UCSD-AML1 (cell line): ENCODE data around the gene TYROBP.
"Not testable (repeated sequence)": the region's sequence is repeated elsewhere in the genome, so short reads cannot be mapped to it uniquely, and the experiment has no call there.

Experiments used
- DNase-seq: peaks from one replicate; lab custom pipeline; 2025; ENCODE audit not compliant: unreplicated experiment; lab: John Stamatoyannopoulos, UW

The TYROBP gene

DNA sequence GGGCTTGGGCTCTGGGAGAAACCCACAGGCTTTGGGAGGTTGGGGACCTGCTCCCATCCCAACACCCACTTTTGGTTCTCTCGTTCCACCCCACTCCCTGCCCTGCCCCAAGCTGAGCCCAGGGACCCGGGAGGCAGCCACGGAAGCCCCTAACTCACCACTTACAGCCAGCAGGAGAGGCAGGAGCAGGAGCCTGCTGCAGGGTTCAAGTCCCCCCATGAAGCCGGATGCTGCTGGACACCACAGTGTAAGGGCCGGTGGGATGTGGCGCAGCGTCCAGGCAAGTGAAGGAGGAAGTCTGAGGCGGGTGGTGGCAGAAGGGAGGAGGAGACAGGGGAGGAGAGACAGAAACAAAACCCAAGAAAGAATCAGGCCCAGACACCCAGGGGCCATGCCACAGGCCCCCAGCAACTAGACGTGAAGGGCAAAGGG lies at the start of gene TYROBP:
Gene TYROBP, minus strand, starts transcription at position 286 of the 432 bp plus-strand sequence. Its CDS starts 67 bp downstream, at position 219.
- DNase-seq: peak; percentile 67

GRCh38 chr19:35957411-35957810 lies 49.3 kb upstream of the TYROBP start:
- not testable (repeated sequence) for DNase-seq

GRCh38 chr19:35955881-35956634 lies 48.0 kb upstream of the TYROBP start:
- no peak for DNase-seq

DNA sequence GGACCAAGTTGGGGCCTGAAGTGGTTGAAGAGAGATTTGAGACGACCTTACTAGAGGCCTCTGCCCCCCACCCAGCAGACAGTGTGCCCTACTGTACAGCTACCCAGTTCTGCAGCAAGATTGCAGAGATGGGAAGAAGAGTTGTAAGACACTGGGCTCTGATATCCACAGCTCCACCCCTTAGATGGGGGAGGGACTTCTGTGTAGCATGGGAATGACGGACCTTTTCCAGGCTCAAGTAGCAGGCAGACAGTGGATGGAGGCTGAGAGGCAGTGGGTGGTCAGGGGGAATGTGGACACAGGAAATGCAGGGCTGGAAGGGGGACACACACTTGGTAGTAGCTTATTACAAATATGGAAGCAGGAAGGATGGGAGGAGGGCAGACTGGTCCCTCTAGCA lies 41.0 kb upstream of the TYROBP start:
- DNase-seq: no peak

DNA sequence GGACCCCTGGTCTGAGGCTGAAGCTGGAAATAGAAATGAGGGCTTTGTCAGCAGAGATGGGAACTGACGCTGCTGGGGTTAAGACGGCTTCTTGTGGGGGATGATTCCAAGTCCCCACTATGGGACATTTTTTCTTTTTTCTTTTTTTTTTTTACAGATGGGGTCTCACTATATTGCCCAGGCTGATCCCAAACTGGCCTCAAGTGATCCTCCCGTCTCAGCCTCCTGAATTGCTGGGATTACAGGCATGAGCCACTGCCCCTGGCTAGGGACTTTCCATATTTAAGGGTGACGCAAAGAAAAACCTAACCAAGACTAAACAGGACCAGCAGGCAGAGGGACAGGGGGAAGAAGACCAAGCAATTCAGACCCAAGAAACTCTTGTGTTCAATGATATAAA lies 38.1 kb upstream of the TYROBP start:
- DNase-seq: no peak

- no peak for DNase-seq
These were observed 37.2 kb upstream of the TYROBP start for GRCh38 chr19:35945121-35945790.

- no peak for DNase-seq
These were observed 36.5 kb upstream of the TYROBP start for GRCh38 chr19:35944556-35944955.

GRCh38 chr19:35943321-35944301 lies 35.5 kb upstream of the TYROBP start:
- no peak for DNase-seq

GRCh38 chr19:35942235-35942634 lies 34.1 kb upstream of the TYROBP start:
- DNase-seq: no peak

- DNase-seq: no peak
These were observed 32.7 kb upstream of the TYROBP start for GRCh38 chr19:35940839-35941238.

DNA sequence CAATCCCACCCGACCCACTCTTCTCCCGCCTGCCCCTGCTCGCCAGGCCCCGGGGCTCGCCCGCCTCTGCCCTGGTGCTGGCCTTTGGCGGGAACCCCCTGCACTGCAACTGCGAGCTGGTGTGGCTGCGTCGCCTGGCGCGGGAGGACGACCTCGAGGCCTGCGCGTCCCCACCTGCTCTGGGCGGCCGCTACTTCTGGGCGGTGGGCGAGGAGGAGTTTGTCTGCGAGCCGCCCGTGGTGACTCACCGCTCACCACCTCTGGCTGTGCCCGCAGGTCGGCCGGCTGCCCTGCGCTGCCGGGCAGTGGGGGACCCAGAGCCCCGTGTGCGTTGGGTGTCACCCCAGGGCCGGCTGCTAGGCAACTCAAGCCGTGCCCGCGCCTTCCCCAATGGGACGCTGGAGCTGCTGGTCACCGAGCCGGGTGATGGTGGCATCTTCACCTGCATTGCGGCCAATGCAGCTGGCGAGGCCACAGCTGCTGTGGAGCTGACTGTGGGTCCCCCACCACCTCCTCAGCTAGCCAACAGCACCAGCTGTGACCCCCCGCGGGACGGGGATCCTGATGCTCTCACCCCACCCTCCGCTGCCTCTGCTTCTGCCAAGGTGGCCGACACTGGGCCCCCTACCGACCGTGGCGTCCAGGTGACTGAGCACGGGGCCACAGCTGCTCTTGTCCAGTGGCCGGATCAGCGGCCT lies 32.1 kb upstream of the TYROBP start:
- DNase-seq: no peak

DNA sequence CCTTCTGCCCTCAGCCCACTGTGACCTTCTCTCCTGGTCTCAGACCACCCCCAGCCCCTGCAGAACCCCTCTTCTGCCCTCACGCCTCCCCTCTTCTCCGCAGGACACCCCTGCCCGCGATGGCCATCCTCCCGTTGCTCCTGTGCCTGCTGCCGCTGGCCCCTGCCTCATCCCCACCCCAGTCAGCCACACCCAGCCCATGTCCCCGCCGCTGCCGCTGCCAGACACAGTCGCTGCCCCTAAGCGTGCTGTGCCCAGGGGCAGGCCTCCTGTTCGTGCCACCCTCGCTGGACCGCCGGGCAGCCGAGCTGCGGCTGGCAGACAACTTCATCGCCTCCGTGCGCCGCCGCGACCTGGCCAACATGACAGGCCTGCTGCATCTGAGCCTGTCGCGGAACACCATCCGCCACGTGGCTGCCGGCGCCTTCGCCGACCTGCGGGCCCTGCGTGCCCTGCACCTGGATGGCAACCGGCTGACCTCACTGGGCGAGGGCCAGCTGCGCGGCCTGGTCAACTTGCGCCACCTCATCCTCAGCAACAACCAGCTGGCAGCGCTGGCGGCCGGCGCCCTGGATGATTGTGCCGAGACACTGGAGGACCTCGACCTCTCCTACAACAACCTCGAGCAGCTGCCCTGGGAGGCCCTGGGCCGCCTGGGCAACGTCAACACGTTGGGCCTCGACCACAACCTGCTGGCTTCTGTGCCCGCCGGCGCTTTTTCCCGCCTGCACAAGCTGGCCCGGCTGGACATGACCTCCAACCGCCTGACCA lies 31.4 kb upstream of the TYROBP start:
- DNase-seq: no peak

- no peak for DNase-seq
These were observed 30.5 kb upstream of the TYROBP start for GRCh38 chr19:35938282-35939224.

- DNase-seq: no peak
These were observed 29.5 kb upstream of the TYROBP start for GRCh38 chr19:35937345-35938281.

- DNase-seq: no peak
These were observed 28.7 kb upstream of the TYROBP start for GRCh38 chr19:35936738-35937268.

DNA sequence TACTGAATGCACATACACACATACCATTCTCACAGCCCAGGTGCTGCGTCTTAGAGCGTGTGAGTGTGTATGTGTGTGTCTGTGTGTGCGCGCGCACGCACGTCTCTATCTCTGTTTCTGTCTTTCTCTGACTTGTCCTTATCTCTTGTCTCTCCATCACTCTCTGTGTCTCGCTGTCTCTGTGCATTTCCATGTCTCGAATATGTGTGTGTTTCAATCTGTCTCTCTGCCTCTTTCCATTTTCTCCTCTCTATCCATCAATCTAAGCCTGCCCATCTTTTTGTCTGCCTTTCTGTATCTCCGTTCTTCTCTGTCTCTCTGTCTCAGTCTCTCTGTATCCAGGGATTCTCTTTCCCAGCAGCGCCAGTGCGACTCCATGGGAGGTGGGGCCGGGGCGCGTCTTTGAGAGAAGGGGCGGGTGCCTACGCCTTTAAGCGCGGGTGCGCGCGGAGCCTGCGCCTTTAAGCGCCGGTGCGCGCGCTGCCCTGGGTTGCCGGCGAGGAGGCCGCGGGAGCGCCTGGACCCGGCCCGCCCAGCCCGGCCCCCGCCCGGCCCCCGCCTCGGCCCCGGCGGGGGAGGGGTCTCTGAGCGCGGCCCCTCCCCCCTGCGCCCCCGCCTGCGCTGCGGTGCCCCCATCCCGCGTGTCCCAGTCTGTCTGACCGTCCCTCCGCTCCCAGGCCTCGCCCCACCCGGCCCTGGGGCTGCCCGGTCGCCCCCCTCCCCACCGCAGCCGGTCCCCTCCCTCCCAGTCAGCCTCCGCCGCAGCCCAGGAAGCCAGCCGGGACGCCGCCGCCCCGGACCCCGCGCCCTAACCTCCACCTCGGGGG lies 28.0 kb upstream of the TYROBP start, which contains the start of gene LRFN3:
Gene LRFN3, plus strand, starts transcription at position 464 of the 827 bp plus-strand sequence. CDS start 3,052 bp downstream, outside the sequence.
- peak; percentile 60 for DNase-seq
